GM20000 (cell line): Measurements from ENCODE around the gene KCNC2.
"Not testable (repeated sequence)": the region's sequence is repeated elsewhere in the genome, so short reads cannot be mapped to it uniquely, and the experiment has no call there.

Experiments
- DNase-seq: peaks from one replicate; pipeline ENCODE4 v3.0.0; 2012; ENCODE audit warnings: low spot score
- TF ChIP-seq, protein P1 (sequence below): IDR thresholded peaks from 2 replicates; pipeline ENCODE4 v1.5.1; 2012; ENCODE audit warnings: mild to moderate bottlenecking, control low read depth; ENCODE audit errors: extremely low read depth, missing control alignments

The KCNC2 gene

GRCh38 chr12:75190846-75191245, 18.8 kb downstream of the KCNC2 start:
- no peak for DNase-seq

GRCh38 chr12:75185881-75186280, 23.8 kb downstream of the KCNC2 start:
- DNase-seq: not testable (repeated sequence)

More at GRCh38 chr12:75190846-75191245, 18.8 kb downstream of the KCNC2 start:
- TF ChIP-seq, protein P1, sequence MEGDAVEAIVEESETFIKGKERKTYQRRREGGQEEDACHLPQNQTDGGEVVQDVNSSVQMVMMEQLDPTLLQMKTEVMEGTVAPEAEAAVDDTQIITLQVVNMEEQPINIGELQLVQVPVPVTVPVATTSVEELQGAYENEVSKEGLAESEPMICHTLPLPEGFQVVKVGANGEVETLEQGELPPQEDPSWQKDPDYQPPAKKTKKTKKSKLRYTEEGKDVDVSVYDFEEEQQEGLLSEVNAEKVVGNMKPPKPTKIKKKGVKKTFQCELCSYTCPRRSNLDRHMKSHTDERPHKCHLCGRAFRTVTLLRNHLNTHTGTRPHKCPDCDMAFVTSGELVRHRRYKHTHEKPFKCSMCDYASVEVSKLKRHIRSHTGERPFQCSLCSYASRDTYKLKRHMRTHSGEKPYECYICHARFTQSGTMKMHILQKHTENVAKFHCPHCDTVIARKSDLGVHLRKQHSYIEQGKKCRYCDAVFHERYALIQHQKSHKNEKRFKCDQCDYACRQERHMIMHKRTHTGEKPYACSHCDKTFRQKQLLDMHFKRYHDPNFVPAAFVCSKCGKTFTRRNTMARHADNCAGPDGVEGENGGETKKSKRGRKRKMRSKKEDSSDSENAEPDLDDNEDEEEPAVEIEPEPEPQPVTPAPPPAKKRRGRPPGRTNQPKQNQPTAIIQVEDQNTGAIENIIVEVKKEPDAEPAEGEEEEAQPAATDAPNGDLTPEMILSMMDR: no peak

- no peak for DNase-seq
- TF ChIP-seq, protein P1: no peak
Observed at GRCh38 chr12:75184516-75184915, 25.1 kb downstream of the KCNC2 start.

- TF ChIP-seq, protein P1: no peak
- no peak for DNase-seq
Observed at GRCh38 chr12:75183967-75184366, 25.7 kb downstream of the KCNC2 start.

DNA sequence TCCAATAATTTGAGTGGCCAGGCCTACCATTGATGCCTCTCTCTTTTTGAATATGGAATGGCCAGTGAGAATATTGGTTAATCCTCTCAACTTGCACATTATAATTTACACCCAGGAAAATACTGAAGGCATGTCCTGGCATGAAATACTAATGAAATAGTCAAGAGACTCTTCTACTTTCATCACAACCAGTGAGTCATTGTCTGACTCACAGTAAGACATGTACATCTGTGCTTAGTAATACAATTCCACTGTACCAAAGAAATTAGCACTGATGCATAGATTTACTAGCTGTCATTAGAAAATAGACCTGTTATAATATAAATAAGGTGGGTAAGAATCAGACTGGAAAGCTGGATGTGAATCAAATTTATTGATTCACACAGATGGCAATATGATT, 31.6 kb downstream of the KCNC2 start:
- TF ChIP-seq, protein P1: no peak
- no peak for DNase-seq

DNA sequence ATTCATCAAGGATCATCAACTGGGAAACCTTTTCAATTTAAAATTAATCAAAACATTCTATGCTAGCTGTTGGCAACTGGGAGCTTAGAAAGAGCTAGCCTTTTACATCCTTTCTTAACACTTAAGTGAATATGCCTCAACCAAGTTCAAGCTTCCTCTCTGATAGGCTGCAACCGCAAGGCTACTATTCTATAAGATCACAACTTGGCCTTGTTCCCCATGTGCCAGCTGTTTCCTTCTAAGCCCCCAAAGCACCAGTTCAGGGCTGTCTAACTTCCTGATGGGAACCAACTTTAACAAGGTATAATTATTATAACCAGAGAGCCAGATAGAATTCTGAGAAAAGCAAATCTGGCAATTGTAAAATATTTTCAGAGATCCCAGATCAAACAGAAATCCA, 37.0 kb downstream of the KCNC2 start:
- TF ChIP-seq, protein P1: no peak
- no peak for DNase-seq

GRCh38 chr12:75170640-75171185, 38.9 kb downstream of the KCNC2 start:
- DNase-seq: no peak
- TF ChIP-seq, protein P1: no peak

- DNase-seq: no peak
- TF ChIP-seq, protein P1: no peak
Observed at GRCh38 chr12:75162845-75163244, 46.8 kb downstream of the KCNC2 start.
